ENCODE measurements around the gene INSL3. TPM values are rescaled to one million over a fixed set of nuclear protein-coding genes. Genes with fewer than 3 reads are reported as not detected.

Gene INSL3
- total RNA-seq, 6 donors from 2014 or later: 0.57 TPM; not detected in 5

- peak overlapping the region in 1 of 4 donors; percentile 22 for H3K4me3 ChIP-seq
- DNase-seq: peak; percentile 88 to 95
- peak in 1 of 2 donors; percentile 42 for TF ChIP-seq POLR2AphosphoS5 (IDR thresholded peaks at IDR 0.05)
- TF ChIP-seq POLR2A (IDR thresholded peaks at IDR 0.05): no peak
- peak; percentile 83 to 89 (median 84) for TF ChIP-seq CTCF (IDR thresholded peaks at IDR 0.05)
- no peak for TF ChIP-seq EP300 (IDR thresholded peaks at IDR 0.05)
- H3K27me3 ChIP-seq: no peaks in the 10 kb centered on the region
- peak overlapping the region in 1 of 4 donors; percentile 9 for H3K27ac ChIP-seq
- no peaks in the 10 kb centered on the region for H3K9me3 ChIP-seq
- ATAC-seq (ENCODE audit: low FRiP score in 2 of 2): peak; percentile 80 to 84
- peaks cover 0 to 4% (median 0%) of the 10 kb centered on the region in 4 donors for H3K36me3 ChIP-seq
- peaks cover 7 to 20% (median 9%) of the 10 kb centered on the region in 4 donors for H3K4me1 ChIP-seq
- 36 to 38% methylated on average over 23 to 25 of the region's 29 CpGs for WGBS, 2 donors
Measured at GRCh38 chr19:17766543-17767131, 54.7 kb downstream of the INSL3 start.

Small RNAs within 50 kb of the gene (small RNA-seq; reads per million reads assigned to genes)
- gene SNORA68: 0 reads per million in 4 donors

Other genes starting within 250 kb of the INSL3 start
- under 1 TPM in 5 of 6 donors, not detected in 1; under 0.01 to 0.54 (median 0.33) TPM for gene UNC13A, start 133.2 kb downstream of the INSL3 start, total RNA-seq
- gene MAP1S, start 102.0 kb downstream of the INSL3 start, total RNA-seq: 10 to 100 TPM; 23.6 to 87.9 (median 63.7) TPM
- gene FCHO1, start 70.0 kb downstream of the INSL3 start, total RNA-seq: 10 to 100 TPM in 2 of 6 donors, 1 to 10 TPM in 4; 1.9 to 19.9 (median 8.7) TPM
- gene B3GNT3, start 26.4 kb downstream of the INSL3 start, total RNA-seq: 1 to 10 TPM in 5 of 6 donors, not detected in 1; 1.0 to 8.8 (median 2.5) TPM
- gene JAK3, start 26.5 kb upstream of the INSL3 start, total RNA-seq: 10 to 100 TPM; 11.0 to 25.1 (median 12.8) TPM
- 1,000 to 10,000 TPM in 3 of 6 donors, 100 to 1,000 TPM in 3; 705 to 1,655 (median 1,002) TPM for gene RPL18A, start 38.4 kb upstream of the INSL3 start, total RNA-seq
- gene SLC5A5, start 50.4 kb upstream of the INSL3 start, total RNA-seq: under 1 TPM in 2 of 6 donors, not detected in 4; under 0.01 to 0.15 TPM
- 10 to 100 TPM; 50.2 to 83.3 (median 62.1) TPM for gene CCDC124, start 111.5 kb upstream of the INSL3 start, total RNA-seq
- gene KCNN1, start 145.6 kb upstream of the INSL3 start, total RNA-seq: under 1 TPM in 2 of 6 donors, not detected in 4; 0.34 to 0.37 TPM
- gene ARRDC2, start 186.7 kb upstream of the INSL3 start, total RNA-seq: 100 to 1,000 TPM in 2 of 6 donors, 10 to 100 TPM in 4; 53.6 to 253 (median 78.8) TPM

Measured in upper lobe of left lung (tissue), 6 donors.